OCI-LY7 (cell line): ENCODE measurements around the gene ATP6V0E2. TPM values are rescaled to one million over a fixed set of nuclear protein-coding genes. Genes with fewer than 3 reads are reported as not detected.

ENCODE experiments used
- BruUV-seq: library from RNA; stranded (reverse); fragments of 400-500 nt; replicated peaks from 2 replicates; lab custom pipeline; 2021; lab: Mats Ljungman, UMichigan
- CTCF ChIA-PET: fragments of 300-600 bp; sonication (Branson Sonifier 250); formaldehyde crosslinking; loops from one replicate; lab custom pipeline; 2022; ENCODE audit warnings: antibody characterized with exemption; ENCODE audit not compliant: unreplicated experiment; lab: Charles Lee
- POLR2A ChIA-PET: fragments of 300-600 bp; sonication (Branson Sonifier 250); formaldehyde crosslinking; loops from one replicate; lab custom pipeline; 2022; ENCODE audit warnings: antibody characterized with exemption; lab: Charles Lee
- DNase-seq: peaks from one replicate; pipeline ENCODE4 v3.0.0-alpha.2; 2015; ENCODE audit warnings: low spot score
- H2AFZ ChIP-seq: fragments of 200-600 bp; sonication (generic), shearing (Covaris generic); 2 replicates; pipeline ENCODE4 v1.6.1; 2014; ENCODE audit warnings: mild to moderate bottlenecking, antibody characterized with exemption, low read length, moderate library complexity
- H3K27ac ChIP-seq: fragments of 200-600 bp; sonication (generic); 2 replicates; pipeline ENCODE4 v1.5.1; 2014; ENCODE audit warnings: mixed run types, low read depth, mild to moderate bottlenecking, moderate library complexity, low read length, inconsistent platforms; ENCODE audit not compliant: poor library complexity, severe bottlenecking
- H3K36me3 ChIP-seq: fragments of 200-600 bp; sonication (generic); 2 replicates; pipeline ENCODE4 v1.6.1; 2014; ENCODE audit warnings: mild to moderate bottlenecking, antibody characterized with exemption, low read length, moderate library complexity, mixed read lengths; ENCODE audit not compliant: insufficient read depth
- H3K4me1 ChIP-seq: fragments of 200-600 bp; sonication (generic); 2 replicates; pipeline ENCODE4 v1.5.1; 2014; ENCODE audit warnings: mild to moderate bottlenecking, low read length; ENCODE audit not compliant: insufficient read depth, poor library complexity, severe bottlenecking
- H3K4me2 ChIP-seq: fragments of 200-600 bp; sonication (generic); 2 replicates; pipeline ENCODE4 v1.6.1; 2014; ENCODE audit warnings: mild to moderate bottlenecking, low read length
- H3K4me3 ChIP-seq: fragments of 200-600 bp; sonication (generic); 2 replicates; pipeline ENCODE4 v1.5.1; 2014; ENCODE audit warnings: mild to moderate bottlenecking, low read depth, low read length; ENCODE audit not compliant: poor library complexity, severe bottlenecking
- H3K79me2 ChIP-seq: fragments of 200-600 bp; sonication (generic); 2 replicates; pipeline ENCODE4 v1.6.1; 2016; ENCODE audit warnings: low read depth, mild to moderate bottlenecking, low read length, moderate library complexity, mixed read lengths; ENCODE audit not compliant: insufficient read depth
- H3K9me2 ChIP-seq: fragments of 200-600 bp; sonication (generic); 2 replicates; pipeline ENCODE4 v1.6.1; 2016; ENCODE audit warnings: mild to moderate bottlenecking, low read length, mixed read lengths; ENCODE audit not compliant: insufficient read depth
- H3K9me3 ChIP-seq: fragments of 200-600 bp; sonication (generic); 2 replicates; pipeline ENCODE4 v1.6.1; 2014; ENCODE audit warnings: mild to moderate bottlenecking, mixed run types, low read length, mixed read lengths
- H4K20me1 ChIP-seq: fragments of 200-600 bp; sonication (generic); 2 replicates; pipeline ENCODE4 v1.6.1; 2014; ENCODE audit warnings: mild to moderate bottlenecking, antibody characterized with exemption, low read length, moderate library complexity, mixed read lengths; ENCODE audit not compliant: insufficient read depth
- EZH2phosphoT487 ChIP-seq: fragments of 200-600 bp; sonication (generic); IDR thresholded peaks from 2 replicates; pipeline ENCODE4 v1.6.1; 2018; ENCODE audit warnings: low read depth, borderline replicate concordance, mild to moderate bottlenecking, mixed run types, antibody characterized with exemption, low read length, moderate library complexity, mixed read lengths
- intact Hi-C: fragments of 100-400 bp; cut with micrococcal nuclease; formaldehyde crosslinking; loops from one replicate; pipeline ENCODE4 v1.10.0; 2022; ENCODE audit not compliant: unreplicated experiment
- total RNA-seq, 2 experiments: library from RNA; depleted of rRNA in 1 of 2; stranded (reverse); fragments of >200 nt in 1 of 2; shearing (Covaris generic) in 1 of 2; gene quantifications; 2 replicates each; pipeline ENCODE4 v1.2.3, GENCODE V29; 2014 to 2022
- TF ChIP-seq, protein P1 (sequence below): fragments of 200-600 bp; sonication (generic); conservative IDR thresholded peaks from 2 replicates; pipeline ENCODE4 v1.5.1; 2014; ENCODE audit warnings: mild to moderate bottlenecking, antibody characterized with exemption, low read length, moderate library complexity, mixed read lengths

The ATP6V0E2 gene
- total RNA-seq, 2 experiments from 2014 or later = 38.6 to 48.1 TPM

DNA sequence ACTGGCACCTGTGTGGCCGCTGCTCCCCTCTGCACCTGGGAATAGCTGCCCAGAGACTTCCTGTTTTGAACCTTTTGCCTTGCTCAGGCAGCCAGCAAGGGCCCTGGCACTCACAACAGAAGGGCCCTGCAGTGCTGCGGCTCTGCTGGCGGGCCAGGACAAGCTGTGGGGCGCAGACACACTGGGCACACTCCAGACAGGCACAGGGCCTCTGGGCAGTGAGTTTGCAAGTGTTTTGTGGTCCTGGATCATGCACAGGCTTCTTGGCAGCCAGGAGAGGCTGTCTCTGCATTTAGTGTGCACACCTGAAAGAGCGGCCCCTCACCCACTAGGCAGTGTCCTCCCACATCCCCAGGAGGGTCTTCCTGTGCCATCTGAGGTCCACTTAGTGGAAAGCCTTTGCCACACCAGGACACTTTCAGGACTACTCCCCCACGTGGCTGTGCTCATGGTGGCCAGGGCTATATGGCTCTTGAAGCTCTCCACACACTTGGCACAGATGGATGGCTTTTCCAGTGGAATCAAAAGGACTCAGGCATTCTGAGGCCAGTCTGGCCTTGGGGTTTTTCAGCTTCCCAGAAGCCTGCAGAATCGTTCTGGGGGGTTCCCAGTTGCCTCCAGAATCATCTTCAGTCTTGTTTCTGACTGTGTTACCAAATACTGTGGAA, 5.0 kb upstream of the ATP6V0E2 start:
- ChIA-PET CTCF (interaction anchor here (0.8 to 1.5 kb wide), 2 partner anchors 14 to 19 kb away, joined by 3 read pairs; no protein-coding TSS in a partner anchor), POLR2A (interaction anchor here (1.2 kb wide), 1 partner anchor 30 kb away, joined by 3 read pairs; the partner anchor contains the start of gene ZNF862)
- no peak for TF ChIP-seq EZH2phosphoT487
- TF ChIP-seq, protein P1, sequence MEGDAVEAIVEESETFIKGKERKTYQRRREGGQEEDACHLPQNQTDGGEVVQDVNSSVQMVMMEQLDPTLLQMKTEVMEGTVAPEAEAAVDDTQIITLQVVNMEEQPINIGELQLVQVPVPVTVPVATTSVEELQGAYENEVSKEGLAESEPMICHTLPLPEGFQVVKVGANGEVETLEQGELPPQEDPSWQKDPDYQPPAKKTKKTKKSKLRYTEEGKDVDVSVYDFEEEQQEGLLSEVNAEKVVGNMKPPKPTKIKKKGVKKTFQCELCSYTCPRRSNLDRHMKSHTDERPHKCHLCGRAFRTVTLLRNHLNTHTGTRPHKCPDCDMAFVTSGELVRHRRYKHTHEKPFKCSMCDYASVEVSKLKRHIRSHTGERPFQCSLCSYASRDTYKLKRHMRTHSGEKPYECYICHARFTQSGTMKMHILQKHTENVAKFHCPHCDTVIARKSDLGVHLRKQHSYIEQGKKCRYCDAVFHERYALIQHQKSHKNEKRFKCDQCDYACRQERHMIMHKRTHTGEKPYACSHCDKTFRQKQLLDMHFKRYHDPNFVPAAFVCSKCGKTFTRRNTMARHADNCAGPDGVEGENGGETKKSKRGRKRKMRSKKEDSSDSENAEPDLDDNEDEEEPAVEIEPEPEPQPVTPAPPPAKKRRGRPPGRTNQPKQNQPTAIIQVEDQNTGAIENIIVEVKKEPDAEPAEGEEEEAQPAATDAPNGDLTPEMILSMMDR = peak; percentile 33; the same call in 1 of the 2 replicates
- no TSS peak for BruUV-seq
- intact Hi-C loops = loop anchor here (10.0 kb wide), 1 partner anchor 506 kb away; the partner anchor contains the start of gene ZNF775
- no peaks in the 10 kb centered on the region for H3K79me2 ChIP-seq
- no peaks in the 10 kb centered on the region for H4K20me1 ChIP-seq
- peak; percentile 63 for DNase-seq
- no peak overlapping the region for H3K4me3 ChIP-seq
- H3K27ac ChIP-seq = no peak overlapping the region
- H3K4me1 ChIP-seq = peaks cover 63% of the 10 kb centered on the region
- no peaks in the 10 kb centered on the region for H3K36me3 ChIP-seq
- H3K9me2 ChIP-seq = no peaks in the 10 kb centered on the region
- H3K4me2 ChIP-seq = peak overlapping the region; percentile 25
- no peaks in the 10 kb centered on the region for H3K9me3 ChIP-seq
- H2AFZ ChIP-seq = 0 out of 2 replicates have a peak overlapping the region, but pooled peaks have one; percentile 26

DNA sequence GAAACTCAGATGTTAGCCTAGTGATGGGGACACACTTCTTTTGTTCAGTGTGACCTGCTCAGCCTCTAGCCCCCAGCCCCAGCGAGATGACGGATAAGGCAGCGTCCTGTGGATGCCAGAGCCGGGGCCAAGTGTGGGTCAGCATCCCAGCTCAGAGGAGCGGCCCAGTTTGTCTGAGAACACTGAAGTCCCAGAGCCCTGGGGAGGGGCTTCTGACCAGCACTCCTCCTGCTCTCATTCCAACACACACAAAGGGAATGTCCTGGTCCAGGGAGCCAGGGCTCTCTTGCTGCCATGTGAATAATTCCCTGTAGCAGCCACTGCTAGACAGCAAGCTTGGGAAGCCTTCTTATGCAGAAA, 4.5 kb upstream of the ATP6V0E2 start:
- DNase-seq = no peak
- Histone ChIP-seq H3K36me3 (no peaks in the 10 kb centered on the region), H3K9me2 (no peaks in the 10 kb centered on the region), H3K79me2 (no peaks in the 10 kb centered on the region), H3K4me2 (no peak overlapping the region), H3K9me3 (no peaks in the 10 kb centered on the region), H2AFZ (no peak overlapping the region), H3K27ac (no peak overlapping the region), H3K4me3 (no peak overlapping the region), H3K4me1 (peaks cover 63% of the 10 kb centered on the region), H4K20me1 (no peaks in the 10 kb centered on the region)
- intact Hi-C loops = loop anchor here (10.0 kb wide), 1 partner anchor 506 kb away; the partner anchor contains the start of gene ZNF775
- no TSS peak for BruUV-seq
- ChIA-PET POLR2A (interaction anchor here (1.2 kb wide), 1 partner anchor 31 kb away, joined by 3 read pairs; the partner anchor contains the start of gene ZNF862), CTCF (interaction anchor here (1.5 kb wide), 1 partner anchor 14 kb away, joined by 3 read pairs; no protein-coding TSS in a partner anchor)
- TF ChIP-seq, protein P1 = no peak
- TF ChIP-seq EZH2phosphoT487 = no peak
